ENCODE results near the gene SF3B4. TPM values are rescaled to one million over a fixed set of nuclear protein-coding genes. Genes with fewer than 3 reads are reported as not detected.
"Not testable (repeated sequence)": the region's sequence is repeated elsewhere in the genome, so short reads cannot be mapped to it uniquely, and the experiment has no call there.

Gene SF3B4
- total RNA-seq, 1 donor from 2014 or later: 72.8 TPM

- DNase-seq (ENCODE audit: low spot score, unreplicated experiment): peak; percentile 56
- no peak overlapping the region for H3K4me3 Mint-ChIP-seq (ENCODE audit: low read depth)
- no peaks in the 10 kb centered on the region for H3K27me3 Mint-ChIP-seq
- no peak for TF ChIP-seq CTCF (IDR thresholded peaks at IDR 0.05; ENCODE audit: unreplicated experiment)
- no peaks in the 10 kb centered on the region for H3K9me3 Mint-ChIP-seq (ENCODE audit: low read depth)
- H3K27ac Mint-ChIP-seq: no peak overlapping the region
- H3K4me1 Mint-ChIP-seq (ENCODE audit: low read depth): peaks cover 5% of the 10 kb centered on the region
- H3K36me3 Mint-ChIP-seq (ENCODE audit: insufficient read depth): no peaks in the 10 kb centered on the region
These were observed 40.0 kb downstream of the SF3B4 start for GRCh38 chr1:149887456-149888246.

GRCh38 chr1:149887196-149887455 lies 40.5 kb downstream of the SF3B4 start:
- not testable (repeated sequence) for H3K4me3 Mint-ChIP-seq (ENCODE audit: low read depth); H3K27me3 Mint-ChIP-seq; H3K36me3 Mint-ChIP-seq (ENCODE audit: insufficient read depth); H3K4me1 Mint-ChIP-seq (ENCODE audit: low read depth); DNase-seq (ENCODE audit: low spot score, unreplicated experiment); H3K27ac Mint-ChIP-seq; H3K9me3 Mint-ChIP-seq (ENCODE audit: low read depth)

- DNase-seq (ENCODE audit: low spot score, unreplicated experiment): peak; percentile 68
- no peaks in the 10 kb centered on the region for H3K9me3 Mint-ChIP-seq (ENCODE audit: low read depth)
- H3K36me3 Mint-ChIP-seq (ENCODE audit: insufficient read depth): no peaks in the 10 kb centered on the region
- H3K27me3 Mint-ChIP-seq: no peaks in the 10 kb centered on the region
- no peak for TF ChIP-seq CTCF (IDR thresholded peaks at IDR 0.05; ENCODE audit: unreplicated experiment)
- peaks cover 5% of the 10 kb centered on the region for H3K4me1 Mint-ChIP-seq (ENCODE audit: low read depth)
- H3K27ac Mint-ChIP-seq: no peak overlapping the region
- no peak overlapping the region for H3K4me3 Mint-ChIP-seq (ENCODE audit: low read depth)
These were observed 41.0 kb downstream of the SF3B4 start for GRCh38 chr1:149886396-149887195.

- DNase-seq (ENCODE audit: low spot score, unreplicated experiment); H3K9me3 Mint-ChIP-seq (ENCODE audit: low read depth); H3K36me3 Mint-ChIP-seq (ENCODE audit: insufficient read depth); H3K4me1 Mint-ChIP-seq (ENCODE audit: low read depth); H3K27me3 Mint-ChIP-seq; H3K4me3 Mint-ChIP-seq (ENCODE audit: low read depth); H3K27ac Mint-ChIP-seq: not testable (repeated sequence)
These were observed 41.5 kb downstream of the SF3B4 start for GRCh38 chr1:149886121-149886395.

- peak; percentile 40 for DNase-seq (ENCODE audit: low spot score, unreplicated experiment)
- Mint-ChIP-seq H3K27me3 (no peaks in the 10 kb centered on the region), H3K36me3 (ENCODE audit: insufficient read depth) (no peaks in the 10 kb centered on the region), H3K27ac (no peak overlapping the region), H3K4me1 (ENCODE audit: low read depth) (peaks cover 5% of the 10 kb centered on the region), H3K9me3 (ENCODE audit: low read depth) (no peaks in the 10 kb centered on the region), H3K4me3 (ENCODE audit: low read depth) (no peak overlapping the region)
- peak; percentile 12 for TF ChIP-seq CTCF (IDR thresholded peaks at IDR 0.05; ENCODE audit: unreplicated experiment)
These were observed 42.1 kb downstream of the SF3B4 start for GRCh38 chr1:149885339-149886120.
